BLaER1 treated with 17β-estradiol and CSF1 and Interleukin-3, amounts not matched to agents 10 nM and 100 nM (cell line): ENCODE results near the gene MECR.

Source experiments
- H3K27ac ChIP-seq, 11 experiments: shearing (Covaris generic); formaldehyde crosslinking; 2 replicates each; pipeline ENCODE4 v1.8.1; 2022
- H3K27me3 ChIP-seq, 11 experiments: shearing (Covaris generic); formaldehyde crosslinking; 2 replicates each; pipeline ENCODE4 v1.8.1; 2022
- H3K36me3 ChIP-seq, 11 experiments: shearing (Covaris generic); formaldehyde crosslinking; 2 replicates each; pipeline ENCODE4 v1.8.1; 2022
- H3K4me1 ChIP-seq, 10 experiments: shearing (Covaris generic); formaldehyde crosslinking; 2 replicates each; pipeline ENCODE4 v1.8.1; 2022
- H3K4me2 ChIP-seq, 11 experiments: shearing (Covaris generic); formaldehyde crosslinking; 2 replicates each; pipeline ENCODE4 v1.8.1; 2022
- H3K4me3 ChIP-seq, 10 experiments: shearing (Covaris generic); formaldehyde crosslinking; 2 replicates each; pipeline ENCODE4 v1.8.1; 2022
- H3K9ac ChIP-seq, 11 experiments: shearing (Covaris generic); formaldehyde crosslinking; 2 replicates each; pipeline ENCODE4 v1.8.1; 2022
- H3K9me3 ChIP-seq, 11 experiments: shearing (Covaris generic); formaldehyde crosslinking; replicated peaks in 1 of 11; 2 replicates each; pipeline ENCODE4 v1.8.1; 2022
- H4K20me1 ChIP-seq, 11 experiments: shearing (Covaris generic); formaldehyde crosslinking; 2 replicates each; pipeline ENCODE4 v1.8.1; 2022
- Cebpa-rat ChIP-seq, 11 experiments: shearing (Covaris generic); IDR thresholded peaks; 2 replicates each; pipeline ENCODE4 v1.8.1; 2022

MECR gene

DNA sequence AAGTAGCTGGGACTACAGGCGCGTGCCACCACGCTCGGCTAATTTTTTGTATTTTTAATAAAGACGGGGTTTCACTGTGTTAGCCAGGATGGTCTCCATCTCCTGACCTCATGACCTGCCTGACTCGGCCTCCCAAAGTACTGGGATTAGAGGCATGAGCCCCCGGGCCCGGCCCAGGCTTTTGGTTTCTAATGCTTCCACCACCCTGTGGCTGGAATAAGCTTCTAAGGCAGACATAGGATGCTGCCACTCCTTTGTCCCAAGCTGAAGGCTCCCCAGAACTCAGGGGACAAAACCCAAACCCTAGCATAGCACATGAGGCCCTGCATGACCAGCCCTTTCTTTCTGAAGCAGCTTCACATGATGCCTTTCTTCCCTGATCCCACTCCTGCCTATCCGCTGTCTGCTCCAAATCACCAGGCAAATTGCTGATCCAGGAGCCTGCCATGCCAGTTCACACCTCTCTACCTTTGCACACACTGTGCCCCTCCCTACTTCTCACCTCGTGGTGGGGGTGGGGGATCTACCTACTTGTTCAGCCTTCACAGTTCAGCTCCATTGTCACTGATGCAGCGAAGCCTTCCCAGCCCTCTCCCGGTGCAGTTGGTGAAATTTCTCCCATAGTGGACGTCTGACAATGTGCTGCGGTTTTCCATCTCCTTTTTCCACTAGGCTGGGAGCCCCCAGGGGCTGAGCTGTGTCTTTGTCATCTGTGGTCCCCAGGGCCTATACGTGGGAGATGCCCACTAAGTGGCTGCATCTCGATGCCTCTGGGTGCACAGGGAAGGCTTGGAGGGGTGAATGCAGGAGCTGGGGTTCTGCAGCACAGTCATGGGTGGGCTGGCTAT, 12.5 kb upstream of the MECR start:
- Histone ChIP-seq H3K4me1 (peaks cover under 1 to 21% (median 16%) of the 10 kb centered on the region in 10 experiments; a peak in 18 of 20 replicates), H3K9me3 (no peaks in the 10 kb centered on the region), H3K27me3 (peaks cover 21 to 27% (median 23%) of the 10 kb centered on the region in 11 experiments), H3K27ac (no peak overlapping the region), H4K20me1 (peaks cover 0 to 41% (median 12%) of the 10 kb centered on the region in 11 experiments; a peak in 12 of 22 replicates), H3K4me3 (no peak overlapping the region), H3K9ac (peak overlapping the region in 1 of 11 experiments; percentile 21; a peak in 1 of 22 replicates), H3K4me2 (peak overlapping the region in 10 of 11 experiments; percentile 11 to 86 (median 70); a peak in 18 of 22 replicates), H3K36me3 (no peaks in the 10 kb centered on the region)
- TF ChIP-seq Cebpa-rat (IDR thresholded peaks at IDR 0.05) = no peak

DNA sequence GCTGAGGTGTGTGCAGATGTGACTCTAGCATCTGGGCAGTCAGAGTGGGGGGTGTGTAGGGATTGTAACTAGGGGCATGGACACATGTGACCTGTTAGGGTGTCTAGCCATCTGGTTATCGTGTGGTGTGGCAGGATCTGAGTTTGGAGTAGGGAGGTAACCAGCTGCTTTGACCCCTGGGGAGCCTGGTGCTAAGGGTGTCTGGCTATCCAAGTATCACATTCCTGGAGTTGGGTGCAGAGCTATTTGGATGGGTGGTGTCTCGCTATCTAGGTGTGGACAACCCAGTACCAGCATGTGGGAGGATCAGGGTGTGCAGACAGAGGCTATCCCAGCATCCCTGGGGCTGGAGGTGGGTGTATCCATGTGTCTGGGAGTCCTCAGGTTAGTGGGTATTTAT, 10.3 kb upstream of the MECR start:
- Histone ChIP-seq H3K27ac (no peak overlapping the region), H3K9ac (no peak overlapping the region), H3K4me2 (no peak overlapping the region), H3K9me3 (no peaks in the 10 kb centered on the region), H3K4me1 (peaks cover 18 to 41% (median 37%) of the 10 kb centered on the region in 10 experiments; a peak in 19 of 20 replicates), H3K36me3 (no peaks in the 10 kb centered on the region), H3K4me3 (no peak overlapping the region), H4K20me1 (peaks cover 0 to 54% (median 27%) of the 10 kb centered on the region in 11 experiments; a peak in 13 of 22 replicates), H3K27me3 (peaks cover 41 to 50% (median 46%) of the 10 kb centered on the region in 11 experiments)
- no peak for TF ChIP-seq Cebpa-rat (IDR thresholded peaks at IDR 0.05)

DNA sequence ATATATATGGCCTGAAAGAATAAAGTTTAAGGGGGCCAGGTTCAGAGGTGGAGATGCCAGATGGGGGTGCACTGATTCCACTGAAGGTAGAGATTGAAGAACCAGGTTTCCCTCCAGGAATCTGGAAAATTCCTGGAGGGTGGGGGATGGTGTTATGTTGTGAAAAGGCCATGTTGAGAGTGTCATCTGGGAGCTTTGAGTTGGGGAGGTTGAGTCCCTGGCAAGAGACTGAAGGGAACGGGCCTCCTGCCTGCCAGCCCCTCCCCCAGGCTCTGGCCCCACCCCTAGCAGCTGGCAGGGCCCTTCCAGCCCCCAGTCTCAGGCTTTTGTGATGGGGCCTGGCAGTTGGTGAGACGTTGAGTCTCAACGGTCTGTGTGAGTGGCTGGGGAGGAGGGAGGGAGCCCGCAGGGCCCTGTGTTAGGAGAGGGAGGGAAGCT, 9.7 kb upstream of the MECR start:
- TF ChIP-seq Cebpa-rat (IDR thresholded peaks at IDR 0.05) = no peak
- no peak overlapping the region for H3K4me3 ChIP-seq
- H3K9me3 ChIP-seq = no peaks in the 10 kb centered on the region
- H3K27me3 ChIP-seq = peaks cover 41 to 55% (median 51%) of the 10 kb centered on the region in 11 experiments
- H4K20me1 ChIP-seq = peaks cover 0 to 54% (median 27%) of the 10 kb centered on the region in 11 experiments; a peak in 13 of 22 replicates
- H3K36me3 ChIP-seq = no peaks in the 10 kb centered on the region
- H3K9ac ChIP-seq = no peak overlapping the region
- H3K4me1 ChIP-seq = peaks cover 18 to 43% (median 37%) of the 10 kb centered on the region in 10 experiments; a peak in 19 of 20 replicates
- H3K27ac ChIP-seq = no peak overlapping the region
- H3K4me2 ChIP-seq = no peak overlapping the region

DNA sequence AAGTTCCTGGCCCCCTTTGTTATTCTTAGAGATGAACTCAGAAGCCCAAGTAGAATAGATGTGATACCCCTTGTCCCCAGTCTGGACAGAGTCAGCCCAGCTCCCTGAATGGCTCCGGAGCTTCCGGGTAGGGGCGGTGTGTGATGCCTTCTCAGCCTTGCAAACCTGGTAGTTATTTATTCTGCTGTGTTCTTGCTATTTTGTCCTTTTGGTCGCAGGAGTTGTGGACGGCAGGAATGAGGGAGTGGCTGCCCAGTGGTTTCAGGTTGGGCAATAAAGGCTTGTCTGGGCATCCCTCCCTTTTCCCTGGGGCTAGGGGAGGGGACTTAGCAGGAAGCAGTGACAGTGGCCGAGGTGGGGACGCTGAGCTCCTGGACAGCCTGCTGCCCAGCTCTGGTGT, 8.4 kb upstream of the MECR start:
- Histone ChIP-seq H3K36me3 (no peaks in the 10 kb centered on the region), H3K9me3 (no peaks in the 10 kb centered on the region), H3K9ac (no peak overlapping the region), H3K4me1 (peaks cover 18 to 39% (median 35%) of the 10 kb centered on the region in 10 experiments; a peak in 19 of 20 replicates), H3K4me3 (no peak overlapping the region), H3K27me3 (peaks cover 44 to 64% (median 61%) of the 10 kb centered on the region in 11 experiments), H4K20me1 (peaks cover 0 to 46% (median 27%) of the 10 kb centered on the region in 11 experiments; a peak in 13 of 22 replicates), H3K4me2 (no peak overlapping the region), H3K27ac (no peak overlapping the region)
- TF ChIP-seq Cebpa-rat (IDR thresholded peaks at IDR 0.05) = no peak

DNA sequence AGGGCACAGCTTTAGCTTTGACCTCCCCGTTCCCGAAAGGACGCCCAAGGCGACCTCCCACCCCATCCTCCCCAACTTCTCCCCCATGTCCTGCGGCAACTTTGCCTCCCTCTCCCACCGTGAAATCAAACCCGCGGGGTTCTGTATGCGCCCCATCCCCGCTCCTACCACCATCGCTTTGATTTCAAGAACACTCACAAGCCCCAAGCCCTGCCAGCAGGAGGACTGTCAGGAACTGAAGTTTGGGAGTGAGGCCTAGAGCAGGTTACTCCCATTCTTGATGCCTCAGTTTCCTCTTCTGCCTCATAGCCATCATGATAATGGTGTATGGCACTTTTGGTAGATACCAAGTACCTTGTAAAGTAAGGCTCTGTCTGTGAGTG, 7.9 kb upstream of the MECR start:
- Histone ChIP-seq H3K4me1 (peaks cover 18 to 34% (median 29%) of the 10 kb centered on the region in 10 experiments; a peak in 19 of 20 replicates), H3K4me2 (peak overlapping the region in 4 of 11 experiments; percentile 90 to 99 (median 97); a peak in 5 of 22 replicates), H3K27ac (no peak overlapping the region), H3K27me3 (peaks cover 45 to 69% (median 58%) of the 10 kb centered on the region in 11 experiments), H3K4me3 (peak overlapping the region in 3 of 10 experiments; percentile 57 to 75 (median 65); a peak in 2 of 20 replicates), H3K36me3 (no peaks in the 10 kb centered on the region), H3K9ac (no peak overlapping the region), H4K20me1 (peaks cover 0 to 41% (median 27%) of the 10 kb centered on the region in 11 experiments; a peak in 13 of 22 replicates), H3K9me3 (no peaks in the 10 kb centered on the region)
- no peak for TF ChIP-seq Cebpa-rat (IDR thresholded peaks at IDR 0.05)

DNA sequence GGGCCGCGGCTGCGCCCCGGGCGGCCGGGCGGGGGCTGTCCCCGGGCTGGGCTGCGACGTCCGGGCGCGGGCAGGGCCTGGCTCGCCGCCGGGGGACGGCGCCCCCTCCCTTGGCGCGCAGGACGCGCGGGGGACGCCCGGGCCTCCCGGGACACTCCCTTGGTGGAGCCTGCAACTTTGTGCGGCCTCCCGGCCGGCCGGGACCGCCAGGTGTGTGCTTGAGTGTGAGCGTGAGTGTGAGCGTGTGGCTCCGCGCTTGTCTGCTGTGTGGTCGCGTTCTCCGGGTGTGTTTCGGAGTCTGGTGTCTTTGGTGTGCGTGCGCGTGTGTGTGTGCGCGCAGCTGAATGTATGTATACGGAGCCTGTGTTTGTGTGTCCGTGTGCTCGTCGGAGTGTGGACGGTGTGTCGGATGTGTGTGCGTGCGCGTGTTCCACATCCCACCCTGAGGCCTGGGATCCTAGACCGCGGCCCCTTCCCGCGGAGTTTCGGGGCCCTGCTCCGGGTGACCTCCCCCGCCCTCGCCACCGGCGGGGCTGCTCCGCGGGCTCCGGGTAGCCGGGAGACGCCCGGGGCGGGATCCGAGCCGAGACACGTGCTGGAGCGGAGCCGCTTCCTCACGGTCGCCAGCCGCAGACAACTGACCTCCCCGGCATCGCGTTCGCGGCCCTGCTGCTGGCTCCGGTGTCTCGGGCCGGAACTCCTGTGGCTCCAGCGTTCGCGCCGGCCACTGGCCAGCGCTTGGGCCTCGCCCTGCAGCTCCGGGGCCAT, 7.3 kb upstream of the MECR start:
- Histone ChIP-seq H3K27ac (no peak overlapping the region), H4K20me1 (peaks cover 0 to 35% (median 27%) of the 10 kb centered on the region in 11 experiments; a peak in 13 of 22 replicates), H3K4me2 (peak overlapping the region; percentile 90 to 100 (median 98)), H3K4me3 (peak overlapping the region; percentile 56 to 75 (median 64)), H3K9me3 (no peaks in the 10 kb centered on the region), H3K9ac (peak overlapping the region in 8 of 11 experiments; percentile 31 to 65 (median 53); a peak in 10 of 22 replicates), H3K36me3 (no peaks in the 10 kb centered on the region), H3K27me3 (peaks cover 45 to 71% (median 58%) of the 10 kb centered on the region in 11 experiments), H3K4me1 (peaks cover 18 to 28% (median 24%) of the 10 kb centered on the region in 10 experiments; a peak in 19 of 20 replicates)
- TF ChIP-seq Cebpa-rat (IDR thresholded peaks at IDR 0.05) = no peak

DNA sequence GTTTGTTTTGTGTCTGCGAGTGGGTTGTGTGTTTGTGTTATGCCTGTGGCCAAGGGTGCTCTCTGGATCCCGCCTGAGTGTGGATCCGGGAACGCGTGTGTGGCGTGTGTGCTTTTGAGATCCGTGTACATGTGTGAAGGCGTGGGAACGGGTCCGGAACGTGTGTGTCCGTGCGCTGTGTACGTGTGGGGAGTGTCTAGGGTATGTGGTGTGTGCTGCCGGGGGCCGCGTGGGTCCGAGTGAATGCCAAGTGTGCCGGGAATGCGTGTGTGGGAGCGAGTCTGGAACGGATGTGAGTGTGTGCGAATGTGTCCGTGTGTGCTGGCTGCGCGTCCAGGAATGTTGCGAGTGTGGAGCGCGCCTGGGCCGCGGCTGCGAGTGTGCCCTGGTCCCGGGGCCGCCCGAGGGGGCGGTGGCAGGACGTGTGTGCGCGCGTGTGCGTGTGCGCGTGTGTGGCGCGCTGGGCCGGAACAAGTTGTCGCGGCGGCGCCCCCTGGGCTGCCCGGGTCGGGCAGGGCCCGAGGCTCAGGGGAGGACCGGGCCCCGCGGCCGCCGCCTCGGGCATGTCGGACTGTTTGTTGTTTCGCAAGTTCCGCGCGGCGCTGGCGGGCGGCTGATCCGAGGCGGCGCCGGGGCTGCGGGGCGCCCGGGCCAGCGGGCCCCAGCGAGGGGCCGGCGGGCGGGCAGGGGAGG, 6.5 kb upstream of the MECR start:
- H3K4me1 ChIP-seq = peaks cover 18 to 24% (median 22%) of the 10 kb centered on the region in 10 experiments; a peak in 19 of 20 replicates
- H3K4me2 ChIP-seq = peak overlapping the region; percentile 90 to 100 (median 98)
- H4K20me1 ChIP-seq = peaks cover 0 to 33% (median 27%) of the 10 kb centered on the region in 11 experiments; a peak in 13 of 22 replicates
- no peaks in the 10 kb centered on the region for H3K9me3 ChIP-seq
- H3K4me3 ChIP-seq = peak overlapping the region; percentile 56 to 75 (median 64)
- H3K9ac ChIP-seq = peak overlapping the region in 10 of 11 experiments; percentile 8 to 65 (median 53); a peak in 16 of 22 replicates
- no peak overlapping the region for H3K27ac ChIP-seq
- peaks cover 45 to 71% (median 58%) of the 10 kb centered on the region in 11 experiments for H3K27me3 ChIP-seq
- TF ChIP-seq Cebpa-rat (IDR thresholded peaks at IDR 0.05) = no peak
- H3K36me3 ChIP-seq = no peaks in the 10 kb centered on the region

DNA sequence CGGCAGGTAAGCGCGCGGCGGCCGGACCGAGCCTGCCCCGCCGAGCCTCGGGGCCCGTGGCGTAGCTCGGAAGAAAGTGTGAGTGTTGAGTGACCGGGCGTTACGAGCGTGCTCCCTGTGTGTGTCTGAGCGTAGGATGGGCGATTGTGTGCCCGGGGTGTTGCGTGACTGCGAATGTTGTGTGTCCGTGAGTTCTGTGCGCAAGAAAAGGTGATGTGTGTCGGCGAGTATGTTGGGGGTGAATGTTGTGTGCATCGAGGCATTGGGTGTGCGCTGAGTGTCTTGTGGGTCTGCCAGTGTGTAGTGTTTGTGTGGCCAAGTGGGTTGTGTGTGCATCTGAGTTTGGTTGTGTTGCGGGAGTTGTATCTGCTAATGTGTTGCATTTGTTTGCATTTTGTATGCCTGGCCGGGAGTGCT, 6.0 kb upstream of the MECR start:
- H3K4me2 ChIP-seq = peak overlapping the region; percentile 90 to 100 (median 98)
- peaks cover 18 to 24% (median 22%) of the 10 kb centered on the region in 10 experiments; a peak in 19 of 20 replicates for H3K4me1 ChIP-seq
- peak overlapping the region in 10 of 11 experiments; percentile 55 to 71 (median 60); a peak in 19 of 22 replicates for H3K9ac ChIP-seq
- no peaks in the 10 kb centered on the region for H3K36me3 ChIP-seq
- no peaks in the 10 kb centered on the region for H3K9me3 ChIP-seq
- no peak for TF ChIP-seq Cebpa-rat (IDR thresholded peaks at IDR 0.05)
- peak overlapping the region; percentile 56 to 75 (median 64) for H3K4me3 ChIP-seq
- H4K20me1 ChIP-seq = peaks cover 0 to 33% (median 27%) of the 10 kb centered on the region in 11 experiments; a peak in 13 of 22 replicates
- peaks cover 45 to 71% (median 58%) of the 10 kb centered on the region in 11 experiments for H3K27me3 ChIP-seq
- no peak overlapping the region for H3K27ac ChIP-seq
